ENCODE results near the gene ASIC2.

GRCh38 chr17:33113276-33113990 lies 179.7 kb downstream of the ASIC2 start:
- TF ChIP-seq POLR2A (IDR thresholded peaks at IDR 0.05), result no peak
- no peak for TF ChIP-seq CTCF (IDR thresholded peaks at IDR 0.05)
